Esophagus muscularis mucosa (tissue), 4 donors: Measurements from ENCODE around the gene TMC7.
"Not testable (repeated sequence)": the region's sequence is repeated elsewhere in the genome, so short reads cannot be mapped to it uniquely, and the experiment has no call there.

ENCODE experiments used
- CTCF ChIP-seq, 3 experiments: fragments of 200-600 bp in 2 of 3; fragments of 450-650 bp in 1 of 3; sonication (generic) in 2 of 3; IDR thresholded peaks; one replicate each; pipeline ENCODE4 v1.5.1; 2017 to 2019; ENCODE audit warnings: antibody characterized with exemption in 3 of 3, mild to moderate bottlenecking in 2 of 3, moderate library complexity in 1 of 3
- EP300 ChIP-seq: sonication (generic); formaldehyde crosslinking; IDR thresholded peaks from one replicate; pipeline ENCODE4 v1.6.1; 2017; ENCODE audit warnings: antibody characterized with exemption
- POLR2A ChIP-seq: fragments of 450-650 bp; IDR thresholded peaks from one replicate; pipeline ENCODE4 v1.6.1; 2017; ENCODE audit warnings: antibody characterized with exemption, moderate library complexity, mild to moderate bottlenecking, low read depth
- POLR2AphosphoS5 ChIP-seq, 2 donors: sonication (generic); formaldehyde crosslinking; IDR thresholded peaks; one replicate each; pipeline ENCODE4 v1.6.1; 2017; ENCODE audit warnings: antibody characterized with exemption in 2 of 2

- TF ChIP-seq CTCF (IDR thresholded peaks at IDR 0.05); POLR2A; POLR2AphosphoS5 (IDR thresholded peaks at IDR 0.05); EP300: not testable (repeated sequence)
These were observed 27.7 kb upstream of the TMC7 start for GRCh38 chr16:18955874-18956580.
